ENCODE results near the gene ZP2. TPM values are rescaled to one million over a fixed set of nuclear protein-coding genes. Genes with fewer than 3 reads are reported as not detected.
"Not testable (repeated sequence)": the region's sequence is repeated elsewhere in the genome, so short reads cannot be mapped to it uniquely, and the experiment has no call there.

ZP2 gene
- total and polyA plus RNA-seq, 2 of the 4 experiments (the other 2 are of a cell fraction), result not detected

- H3K4ac ChIP-seq (ENCODE audit: low read depth, low read length); intact Hi-C loops (cut with micrococcal nuclease); H4K91ac ChIP-seq (ENCODE audit: insufficient read depth, low read depth, low read length); H3K79me1 ChIP-seq (ENCODE audit: low read depth in 1 of 2, low read length in 2 of 2); H4K5ac ChIP-seq (ENCODE audit: low read depth, low read length); ATAC-seq (ENCODE audit: low read depth); dilution Hi-C loops (cut with HindIII; ENCODE audit: low sequenced_read_pairs, unreplicated experiment); H3K9me1 ChIP-seq (ENCODE audit: insufficient read depth, low read length); H2BK20ac ChIP-seq (ENCODE audit: low read depth, low read length); CTCF ChIA-PET; H3K27ac ChIP-seq (ENCODE audit: insufficient read depth, low read length); H2AK5ac ChIP-seq (ENCODE audit: low read depth, low read length); DNase-seq; H4K8ac ChIP-seq (ENCODE audit: low read depth in 2 of 2, low read length in 2 of 2); H2AK9ac ChIP-seq (replicated peaks; ENCODE audit: low read depth, low read length, poor library complexity); H3K4me1 ChIP-seq (ENCODE audit: control insufficient read depth, insufficient read depth, low read length); POLR2A ChIA-PET (ENCODE audit: unreplicated experiment); H3K4me2 ChIP-seq (ENCODE audit: low read depth, low read length); H2BK5ac ChIP-seq (ENCODE audit: low read depth, low read length, poor library complexity, severe bottlenecking); H2BK15ac ChIP-seq (ENCODE audit: low read depth, low read length); BruUV-seq (replicated peaks); H3K9ac ChIP-seq (ENCODE audit: low read depth, low read length); H3K4me3 ChIP-seq (ENCODE audit: insufficient read depth, low read depth, low read length); H3K18ac ChIP-seq (ENCODE audit: low read depth, low read length); H3K14ac ChIP-seq (replicated peaks; ENCODE audit: low read depth, low read length); H3K9me3 ChIP-seq (ENCODE audit: control insufficient read depth, insufficient read depth, low read length); H4K20me1 ChIP-seq (ENCODE audit: insufficient read depth, low read length); H2AFZ ChIP-seq (replicated peaks; ENCODE audit: low read length, poor library complexity); H3K56ac ChIP-seq (ENCODE audit: extremely low read depth, insufficient read depth, low read length); H3K36me3 ChIP-seq (ENCODE audit: control insufficient read depth, insufficient read depth, low read length); H2BK120ac ChIP-seq (ENCODE audit: low read depth, low read length); H3K23ac ChIP-seq (ENCODE audit: low read depth, low read length): not testable (repeated sequence)
- WGBS, 2 experiments (ENCODE audit: extremely low coverage in 2 of 2, insufficient read length in 1 of 2), result 79% methylated on average over 6 of the region's 11 CpGs; no CpG with 5 or more reads in 1 of the 2 experiments
- in situ Hi-C loops (cut with MboI; ENCODE audit: low sequenced_read_pairs), result loop anchor here (25.0 kb wide), 1 partner anchor 1184 kb away; no protein-coding TSS in a partner anchor
- H3K27me3 ChIP-seq (ENCODE audit: control insufficient read depth, insufficient read depth, low read length), result peaks cover 11% of the 10 kb centered on the region
These were observed 58.1 kb downstream of the ZP2 start for GRCh38 chr16:21153124-21153729.

DNA sequence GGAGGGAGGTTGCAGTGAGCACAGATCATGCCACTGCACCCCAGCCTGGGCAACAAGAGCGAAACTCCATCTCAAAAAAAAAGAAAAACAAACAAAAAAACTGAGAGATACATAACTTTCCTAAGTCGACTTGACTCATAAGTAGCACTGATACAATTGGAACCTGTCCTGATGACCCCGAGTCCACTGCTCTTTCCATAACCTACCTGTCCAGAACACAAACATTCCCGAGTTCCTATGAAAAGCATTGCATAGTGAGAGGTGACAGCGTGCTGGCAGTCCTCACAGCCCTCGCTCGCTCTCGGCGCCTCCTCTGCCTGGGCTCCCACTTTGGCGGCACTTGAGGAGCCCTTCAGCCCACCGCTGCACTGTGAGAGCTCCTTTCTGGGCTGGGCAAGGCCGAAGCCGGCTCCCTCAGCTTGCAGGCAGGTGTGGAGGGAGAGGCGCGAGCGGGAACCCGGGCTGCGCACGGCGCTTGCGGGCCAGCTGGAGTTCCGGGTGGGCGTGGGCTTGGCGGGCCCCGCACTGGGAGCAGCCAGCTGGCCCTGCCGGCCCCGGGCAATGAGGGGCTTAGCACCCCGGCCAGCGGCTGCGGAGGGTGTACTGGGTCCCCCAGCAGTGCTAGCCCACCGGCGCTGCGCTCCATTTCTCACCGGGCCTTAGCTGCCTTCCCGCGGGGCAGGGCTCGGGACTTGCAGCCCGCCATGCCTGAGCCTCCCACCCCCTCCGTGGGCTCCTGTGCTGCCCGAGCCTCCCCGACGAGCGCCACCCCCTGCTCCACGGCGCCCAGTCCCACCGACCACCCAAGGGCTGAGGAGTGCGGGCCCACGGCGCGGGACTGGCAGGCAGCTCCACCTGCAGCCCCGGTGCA lies 59.0 kb downstream of the ZP2 start:
- H2AK9ac ChIP-seq (replicated peaks; ENCODE audit: low read depth, low read length, poor library complexity); POLR2A ChIA-PET (ENCODE audit: unreplicated experiment); H4K8ac ChIP-seq (ENCODE audit: low read depth in 2 of 2, low read length in 2 of 2); H2BK20ac ChIP-seq (ENCODE audit: low read depth, low read length); H3K79me1 ChIP-seq (ENCODE audit: low read depth in 1 of 2, low read length in 2 of 2); H2BK5ac ChIP-seq (ENCODE audit: low read depth, low read length, poor library complexity, severe bottlenecking); H2AFZ ChIP-seq (replicated peaks; ENCODE audit: low read length, poor library complexity); H3K9me3 ChIP-seq (ENCODE audit: control insufficient read depth, insufficient read depth, low read length); H2BK120ac ChIP-seq (ENCODE audit: low read depth, low read length); H3K14ac ChIP-seq (replicated peaks; ENCODE audit: low read depth, low read length); intact Hi-C loops (cut with micrococcal nuclease); H3K18ac ChIP-seq (ENCODE audit: low read depth, low read length); CTCF ChIA-PET; dilution Hi-C loops (cut with HindIII; ENCODE audit: low sequenced_read_pairs, unreplicated experiment); H3K4ac ChIP-seq (ENCODE audit: low read depth, low read length); ATAC-seq (ENCODE audit: low read depth); H4K5ac ChIP-seq (ENCODE audit: low read depth, low read length); H3K9me1 ChIP-seq (ENCODE audit: insufficient read depth, low read length); H4K91ac ChIP-seq (ENCODE audit: insufficient read depth, low read depth, low read length); H3K27ac ChIP-seq (ENCODE audit: insufficient read depth, low read length); H3K4me3 ChIP-seq (ENCODE audit: insufficient read depth, low read depth, low read length); H3K4me2 ChIP-seq (ENCODE audit: low read depth, low read length); BruUV-seq (replicated peaks); H4K20me1 ChIP-seq (ENCODE audit: insufficient read depth, low read length); H2AK5ac ChIP-seq (ENCODE audit: low read depth, low read length); H3K9ac ChIP-seq (ENCODE audit: low read depth, low read length); H3K36me3 ChIP-seq (ENCODE audit: control insufficient read depth, insufficient read depth, low read length); DNase-seq; H2BK15ac ChIP-seq (ENCODE audit: low read depth, low read length); H3K4me1 ChIP-seq (ENCODE audit: control insufficient read depth, insufficient read depth, low read length); H3K23ac ChIP-seq (ENCODE audit: low read depth, low read length); H3K56ac ChIP-seq (ENCODE audit: extremely low read depth, insufficient read depth, low read length): not testable (repeated sequence)
- in situ Hi-C loops (cut with MboI; ENCODE audit: low sequenced_read_pairs), result loop anchor here (25.0 kb wide), 1 partner anchor 1185 kb away; no protein-coding TSS in a partner anchor
- WGBS, 2 experiments (ENCODE audit: extremely low coverage in 2 of 2, insufficient read length in 1 of 2), result 78% methylated on average over 13 of the region's 51 CpGs; no CpG with 5 or more reads in 1 of the 2 experiments
- H3K27me3 ChIP-seq (ENCODE audit: control insufficient read depth, insufficient read depth, low read length), result peaks cover 14% of the 10 kb centered on the region
